Measurements from ENCODE around the gene BTNL3.
"Not testable (repeated sequence)": the region's sequence is repeated elsewhere in the genome, so short reads cannot be mapped to it uniquely, and the experiment has no call there.

BTNL3 gene

DNA sequence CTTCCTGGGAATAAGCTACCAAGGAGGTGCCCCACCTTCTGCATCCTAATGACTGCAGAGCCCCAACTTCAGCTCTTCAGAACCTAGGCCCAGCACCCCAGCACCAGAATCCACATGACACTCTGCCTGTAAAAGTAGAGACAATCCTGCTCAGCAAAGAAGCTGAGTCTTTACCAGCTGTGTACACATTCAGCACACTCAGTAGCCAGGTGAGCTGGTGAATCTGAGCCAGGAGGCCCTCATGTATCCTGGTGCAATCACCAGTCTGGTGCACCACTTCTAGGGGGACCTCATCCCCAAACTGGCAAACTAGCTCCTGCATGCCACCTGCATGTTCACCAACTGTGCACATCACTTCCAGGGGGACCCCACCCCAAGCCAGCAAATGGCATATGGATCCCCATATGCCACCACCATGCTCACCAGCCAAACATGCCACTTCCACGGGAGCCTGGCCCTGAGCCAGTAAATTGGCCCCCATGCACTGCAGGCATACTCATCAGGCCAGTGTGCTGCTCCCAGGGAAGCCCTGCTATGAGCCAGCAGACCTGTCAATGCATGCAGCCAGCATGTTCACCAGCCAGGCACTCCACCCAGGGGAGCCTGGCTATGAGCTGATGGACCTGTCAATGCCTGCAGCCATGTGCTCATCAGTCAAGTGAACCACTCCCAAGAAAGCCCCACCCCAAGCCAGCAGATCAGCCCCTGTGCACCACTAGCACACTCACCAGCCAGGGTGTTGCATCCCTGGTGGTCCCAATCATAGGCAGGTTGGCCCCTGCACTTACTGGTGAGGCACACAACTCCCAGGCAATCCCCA, 35.8 kb downstream of the BTNL3 start:
- no peak for DNase-seq

- DNase-seq, result no peak
These were observed 38.9 kb downstream of the BTNL3 start for GRCh38 chr5:181027452-181028031.

DNA sequence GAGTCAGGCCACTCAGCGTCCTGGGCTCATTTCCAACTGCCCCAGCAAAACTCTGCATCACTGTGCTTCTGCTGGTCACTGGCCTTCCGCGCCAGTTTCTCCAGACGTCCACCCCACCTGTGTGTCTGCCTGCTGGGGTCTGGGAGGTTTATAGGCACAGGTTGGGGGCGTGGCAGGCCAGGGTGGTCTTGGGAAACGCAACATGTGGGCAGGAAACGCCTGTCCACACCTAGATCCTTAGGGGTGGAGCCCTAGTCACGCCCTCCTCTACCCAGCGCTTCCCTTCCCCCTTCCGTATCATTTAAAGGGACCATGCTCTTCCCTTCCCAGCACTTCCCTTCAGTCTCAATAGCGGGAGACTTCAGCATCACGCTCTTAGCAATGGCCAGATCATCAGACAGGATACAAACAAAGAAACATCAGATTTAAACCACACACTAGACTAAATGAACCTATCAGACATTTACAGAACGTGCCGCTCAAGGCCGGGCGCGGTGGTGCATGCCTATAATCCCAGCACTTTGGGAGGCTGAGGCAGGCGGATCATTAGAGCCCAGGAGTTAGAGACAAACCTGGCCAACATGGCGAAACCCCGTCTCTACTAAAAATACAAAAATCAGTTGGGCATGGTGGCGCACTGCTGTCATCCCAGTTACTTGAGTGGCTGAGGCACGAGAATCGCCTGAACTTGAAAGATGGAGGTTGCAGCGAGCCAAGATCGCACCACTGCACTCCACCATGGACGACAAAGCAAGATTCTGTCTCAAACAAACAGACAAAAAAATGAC, 39.6 kb downstream of the BTNL3 start:
- DNase-seq, result no peak

- no peak for DNase-seq
These were observed 43.1 kb downstream of the BTNL3 start for GRCh38 chr5:181031716-181032115.

DNA sequence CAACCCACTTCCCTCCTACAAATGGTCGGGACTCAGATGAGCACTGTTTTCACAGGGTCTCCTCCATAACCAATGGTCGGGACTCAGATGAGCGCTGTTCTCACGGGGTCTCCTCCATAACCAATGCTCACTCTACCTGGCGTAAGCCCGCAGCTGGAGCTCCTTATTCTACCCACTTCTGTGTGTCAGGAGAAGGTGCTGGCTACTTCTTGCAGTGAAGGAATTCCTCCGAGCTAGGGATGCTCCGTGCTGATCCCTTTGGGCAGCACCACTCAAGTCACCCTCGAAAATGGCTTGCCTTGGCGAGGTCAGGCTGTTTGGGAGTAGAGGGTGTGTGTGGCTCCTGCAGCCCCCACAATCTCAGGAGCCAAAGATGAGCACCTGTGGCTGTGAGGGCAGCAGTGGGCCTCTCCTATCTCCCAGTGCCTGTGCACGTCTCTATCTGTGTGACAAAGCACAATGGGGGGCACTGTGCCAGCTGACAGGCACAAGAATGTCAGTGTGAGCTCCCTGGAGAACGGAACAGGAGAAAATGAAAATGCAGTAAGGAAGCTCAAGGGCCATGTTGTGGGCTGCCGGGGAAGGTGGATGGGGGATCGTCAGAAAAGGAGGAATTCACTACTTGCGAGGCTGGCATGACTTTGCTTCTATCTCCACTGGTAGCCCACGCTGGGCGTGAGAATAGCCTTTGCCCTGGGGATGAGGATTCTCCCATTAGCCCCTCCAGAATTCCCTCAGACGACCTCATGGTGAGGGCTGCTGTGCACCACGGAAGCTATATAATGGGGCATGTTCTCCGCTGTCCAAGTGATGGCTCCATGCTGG, 47.6 kb downstream of the BTNL3 start:
- no peak for DNase-seq

GRCh38 chr5:181036816-181037364, 48.2 kb downstream of the BTNL3 start:
- DNase-seq, result no peak

- DNase-seq, result no peak
These were observed 48.8 kb downstream of the BTNL3 start for GRCh38 chr5:181037365-181037861.

DNA sequence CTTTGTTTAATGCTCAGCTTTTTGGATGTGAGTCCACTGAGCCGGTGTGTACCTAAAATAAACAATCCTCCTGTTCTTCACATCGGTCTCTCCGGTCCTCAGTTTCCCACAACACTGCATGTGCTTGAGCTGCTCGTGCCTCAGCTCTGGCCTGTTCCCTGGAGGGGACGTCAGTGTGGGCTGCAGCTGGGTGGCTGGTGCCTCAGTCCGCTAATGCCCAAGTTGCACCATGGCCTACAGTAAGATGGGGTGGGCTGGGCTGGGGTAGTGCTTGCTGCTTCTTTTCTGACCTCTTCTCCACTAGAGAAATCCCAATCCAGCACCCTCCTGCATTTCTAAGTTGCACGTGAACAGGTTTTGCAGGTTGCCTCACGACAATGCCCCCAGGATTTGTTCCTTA, 50.8 kb downstream of the BTNL3 start:
- no peak for DNase-seq

DNA sequence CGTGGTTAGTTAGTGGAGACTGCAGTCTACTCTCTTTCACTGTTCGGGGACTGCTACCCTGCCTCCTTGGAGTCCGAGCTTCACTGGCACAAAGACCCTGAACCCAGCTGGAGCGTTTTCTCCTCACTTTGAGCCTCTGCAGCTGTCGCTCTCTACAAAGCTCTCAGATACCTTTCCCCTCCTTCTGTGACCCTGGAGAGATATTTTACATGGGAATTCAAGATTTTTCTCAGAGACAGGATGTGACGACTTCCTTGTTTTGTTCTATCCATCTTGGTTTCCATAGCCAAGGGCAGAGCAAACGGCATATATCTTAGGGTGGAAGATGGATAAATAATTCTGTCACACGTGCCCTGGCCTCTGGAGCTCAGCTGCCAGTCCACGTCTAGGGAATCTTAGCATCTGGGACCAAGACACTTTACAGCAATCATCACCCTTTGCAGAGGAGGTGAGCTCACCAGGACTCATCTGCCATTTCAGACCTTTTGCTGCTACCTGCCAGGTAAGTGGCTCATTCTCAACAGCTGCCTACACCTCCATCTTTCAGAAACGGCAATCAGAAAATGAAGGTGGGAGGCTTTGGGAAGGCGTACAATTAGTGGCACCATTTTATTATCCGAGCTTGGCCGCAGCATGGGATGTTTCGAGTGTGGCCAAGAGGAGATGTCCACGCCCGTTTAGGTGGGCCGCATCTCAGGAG, 51.4 kb downstream of the BTNL3 start, which contains the start of gene BTNL9:
Gene BTNL9 (plus strand): TSS at position 336 of the 700 bp plus-strand sequence. CDS start 5,224 bp downstream, outside the sequence.
- no peak for DNase-seq

DNA sequence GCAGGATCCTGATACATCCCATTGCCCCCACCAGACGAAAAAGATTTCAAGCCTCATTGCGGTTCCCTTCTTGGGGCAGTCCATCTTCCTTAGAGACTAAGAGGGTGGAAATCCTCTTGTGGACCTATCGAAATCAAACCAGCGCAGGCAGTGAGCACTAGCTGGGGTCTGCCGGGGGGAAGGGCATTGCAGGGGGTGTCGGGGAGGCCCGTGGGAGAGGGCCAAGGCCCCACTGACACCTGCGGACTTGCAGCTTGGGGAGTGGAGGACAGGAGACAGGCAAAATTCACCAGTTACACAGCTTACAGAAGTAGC, 51.9 kb downstream of the BTNL3 start:
- DNase-seq, result no peak

DNA sequence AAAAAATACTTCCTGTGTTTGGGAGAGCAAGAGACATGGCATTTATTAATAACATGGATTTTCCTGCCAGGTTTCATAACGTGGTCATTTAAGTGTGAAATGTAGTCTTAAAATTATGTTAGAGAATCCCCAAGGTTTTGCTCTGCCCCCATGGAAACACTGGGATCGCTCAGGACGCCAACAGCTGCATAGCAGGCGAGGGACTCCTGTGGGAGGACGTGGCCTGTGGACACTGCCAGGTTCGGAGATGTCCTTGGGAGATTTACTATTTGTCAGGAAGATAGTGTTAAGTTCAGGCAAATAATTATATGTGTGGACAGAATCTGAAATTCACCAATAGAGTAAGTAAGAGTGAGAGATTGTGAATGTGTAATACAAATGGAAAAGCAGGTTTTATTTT, 52.4 kb downstream of the BTNL3 start:
- no peak for DNase-seq

- DNase-seq, result no peak
These were observed 53.5 kb downstream of the BTNL3 start for GRCh38 chr5:181042036-181042713.

DNA sequence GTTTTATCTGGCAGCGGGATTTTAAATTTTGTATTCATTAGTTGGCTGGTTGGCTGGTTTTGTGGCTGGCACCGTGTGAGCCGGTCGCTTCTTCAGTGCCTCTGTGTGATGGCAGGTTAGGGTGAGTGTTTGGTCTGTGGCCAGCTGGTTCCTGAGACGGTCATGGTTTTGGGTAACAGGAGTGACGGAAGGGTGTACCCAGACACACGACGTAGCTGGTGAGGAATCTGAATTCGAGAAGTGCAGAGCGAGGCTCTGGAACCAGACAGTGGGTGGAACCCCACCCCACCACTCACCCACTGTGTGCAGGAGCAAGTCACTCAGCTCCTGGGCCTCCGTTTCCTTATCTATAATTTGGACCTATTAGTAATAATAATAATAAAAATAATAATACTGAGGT, 54.1 kb downstream of the BTNL3 start:
- DNase-seq, result no peak

- DNase-seq, result no peak
These were observed 54.8 kb downstream of the BTNL3 start for GRCh38 chr5:181043285-181044092.

GRCh38 chr5:181044093-181044599, 55.5 kb downstream of the BTNL3 start:
- no peak for DNase-seq

- no peak for DNase-seq
These were observed 56.1 kb downstream of the BTNL3 start for GRCh38 chr5:181044662-181045305.

GRCh38 chr5:181045316-181045715, 56.7 kb downstream of the BTNL3 start:
- no peak for DNase-seq

- not testable (repeated sequence) for DNase-seq
These were observed 57.2 kb downstream of the BTNL3 start for GRCh38 chr5:181045857-181046256.

GRCh38 chr5:181047288-181047687, 58.6 kb downstream of the BTNL3 start:
- no peak for DNase-seq

DNA sequence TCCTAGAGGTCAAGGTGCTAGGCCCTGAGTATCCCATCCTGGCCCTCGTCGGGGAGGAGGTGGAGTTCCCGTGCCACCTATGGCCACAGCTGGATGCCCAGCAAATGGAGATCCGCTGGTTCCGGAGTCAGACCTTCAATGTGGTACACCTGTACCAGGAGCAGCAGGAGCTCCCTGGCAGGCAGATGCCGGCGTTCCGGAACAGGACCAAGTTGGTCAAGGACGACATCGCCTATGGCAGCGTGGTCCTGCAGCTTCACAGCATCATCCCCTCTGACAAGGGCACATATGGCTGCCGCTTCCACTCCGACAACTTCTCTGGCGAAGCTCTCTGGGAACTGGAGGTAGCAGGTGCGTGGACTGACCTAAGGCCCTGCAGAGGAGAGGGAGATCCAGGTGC, 59.3 kb downstream of the BTNL3 start:
- no peak for DNase-seq
